Measurements from ENCODE around the gene TMEM269.
A peak's percentile ranks its signal among the peaks of the same experiment; 100 is the strongest.

The TMEM269 gene

GRCh38 chr1:42837709-42838108, 52.9 kb downstream of the TMEM269 start:
- POLR2A ChIA-PET = interaction anchor here (5.6 kb wide), 1 partner anchor 9 kb away, joined by 25 read pairs; the partner anchor contains the start of gene ZNF691
- Histone ChIP-seq H3K27ac (ENCODE audit: extremely low read depth, low read depth, low read length) (no peak overlapping the region), H3K4me3 (ENCODE audit: low read depth, low read length) (no peak overlapping the region), H3K36me3 (ENCODE audit: control insufficient read depth in 2 of 2, insufficient read depth in 1 of 2, low read length in 2 of 2) (peaks cover 0 to 16% of the 10 kb centered on the region in 2 experiments; a peak in 1 of 3 replicates), H3K4me1 (ENCODE audit: control insufficient read depth, insufficient read depth, low read length) (peaks cover 3% of the 10 kb centered on the region), H3K9me3 (ENCODE audit: control insufficient read depth, insufficient read depth, low read depth, low read length) (no peaks in the 10 kb centered on the region)
- CTCF ChIA-PET = interaction anchor here (0.6 to 0.9 kb wide), 2 partner anchors 9 to 70 kb away, joined by 3 read pairs; partner anchors contain the start of gene ZNF691
- TF ChIP-seq ZNF501 (tag by site-specific recombination; IDR thresholded peaks at IDR 0.05) = no peak
- peak; percentile 4 for TF ChIP-seq ZNF335 (tag by site-specific recombination; conservative IDR thresholded peaks at IDR 0.05)
- TF ChIP-seq ZNF600 (tag by site-specific recombination; IDR thresholded peaks at IDR 0.05) = peak; percentile 34; the same call in 1 of the 2 replicates

GRCh38 chr1:42838482-42839190, 53.8 kb downstream of the TMEM269 start:
- H3K36me3 ChIP-seq (ENCODE audit: control insufficient read depth in 2 of 2, insufficient read depth in 1 of 2, low read length in 2 of 2) = peaks cover 0 to 26% of the 10 kb centered on the region in 2 experiments; a peak in 1 of 3 replicates
- CTCF ChIA-PET = no interaction called here

More at GRCh38 chr1:42838482-42839190, 53.8 kb downstream of the TMEM269 start:
- Histone ChIP-seq H3K4me1 (ENCODE audit: control insufficient read depth, insufficient read depth, low read length) (peaks cover 3% of the 10 kb centered on the region), H3K9me3 (ENCODE audit: control insufficient read depth, insufficient read depth, low read depth, low read length) (no peaks in the 10 kb centered on the region), H3K27ac (ENCODE audit: extremely low read depth, low read depth, low read length) (no peak overlapping the region), H3K4me3 (ENCODE audit: low read depth, low read length) (no peak overlapping the region)
- POLR2A ChIA-PET = interaction anchor here (5.6 kb wide), 1 partner anchor 8 kb away, joined by 25 read pairs; the partner anchor contains the start of gene ZNF691
- TF ChIP-seq ZNF654 (tag by site-specific recombination; IDR thresholded peaks at IDR 0.05; ENCODE audit: low read depth) = no peak
- TF ChIP-seq, protein P1, sequence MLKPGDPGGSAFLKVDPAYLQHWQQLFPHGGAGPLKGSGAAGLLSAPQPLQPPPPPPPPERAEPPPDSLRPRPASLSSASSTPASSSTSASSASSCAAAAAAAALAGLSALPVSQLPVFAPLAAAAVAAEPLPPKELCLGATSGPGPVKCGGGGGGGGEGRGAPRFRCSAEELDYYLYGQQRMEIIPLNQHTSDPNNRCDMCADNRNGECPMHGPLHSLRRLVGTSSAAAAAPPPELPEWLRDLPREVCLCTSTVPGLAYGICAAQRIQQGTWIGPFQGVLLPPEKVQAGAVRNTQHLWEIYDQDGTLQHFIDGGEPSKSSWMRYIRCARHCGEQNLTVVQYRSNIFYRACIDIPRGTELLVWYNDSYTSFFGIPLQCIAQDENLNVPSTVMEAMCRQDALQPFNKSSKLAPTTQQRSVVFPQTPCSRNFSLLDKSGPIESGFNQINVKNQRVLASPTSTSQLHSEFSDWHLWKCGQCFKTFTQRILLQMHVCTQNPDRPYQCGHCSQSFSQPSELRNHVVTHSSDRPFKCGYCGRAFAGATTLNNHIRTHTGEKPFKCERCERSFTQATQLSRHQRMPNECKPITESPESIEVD (tag by site-specific recombination; IDR thresholded peaks at IDR 0.05) = no peak
- TF ChIP-seq ZEB2 (tag by site-specific recombination; IDR thresholded peaks at IDR 0.05) = no peak
- no peak for TF ChIP-seq ZBTB17 (tag by site-specific recombination; IDR thresholded peaks at IDR 0.05)
- no peak for TF ChIP-seq ZFHX2 (tag by site-specific recombination; conservative IDR thresholded peaks at IDR 0.05)
- TF ChIP-seq ZNF148 (tag by site-specific recombination; IDR thresholded peaks at IDR 0.05; ENCODE audit: borderline replicate concordance) = no peak
- no peak for TF ChIP-seq ZBTB20 (tag by site-specific recombination; IDR thresholded peaks at IDR 0.05)
- no peak for TF ChIP-seq SALL2 (tag by site-specific recombination; IDR thresholded peaks at IDR 0.05; ENCODE audit: borderline replicate concordance)
- TF ChIP-seq, protein P2, sequence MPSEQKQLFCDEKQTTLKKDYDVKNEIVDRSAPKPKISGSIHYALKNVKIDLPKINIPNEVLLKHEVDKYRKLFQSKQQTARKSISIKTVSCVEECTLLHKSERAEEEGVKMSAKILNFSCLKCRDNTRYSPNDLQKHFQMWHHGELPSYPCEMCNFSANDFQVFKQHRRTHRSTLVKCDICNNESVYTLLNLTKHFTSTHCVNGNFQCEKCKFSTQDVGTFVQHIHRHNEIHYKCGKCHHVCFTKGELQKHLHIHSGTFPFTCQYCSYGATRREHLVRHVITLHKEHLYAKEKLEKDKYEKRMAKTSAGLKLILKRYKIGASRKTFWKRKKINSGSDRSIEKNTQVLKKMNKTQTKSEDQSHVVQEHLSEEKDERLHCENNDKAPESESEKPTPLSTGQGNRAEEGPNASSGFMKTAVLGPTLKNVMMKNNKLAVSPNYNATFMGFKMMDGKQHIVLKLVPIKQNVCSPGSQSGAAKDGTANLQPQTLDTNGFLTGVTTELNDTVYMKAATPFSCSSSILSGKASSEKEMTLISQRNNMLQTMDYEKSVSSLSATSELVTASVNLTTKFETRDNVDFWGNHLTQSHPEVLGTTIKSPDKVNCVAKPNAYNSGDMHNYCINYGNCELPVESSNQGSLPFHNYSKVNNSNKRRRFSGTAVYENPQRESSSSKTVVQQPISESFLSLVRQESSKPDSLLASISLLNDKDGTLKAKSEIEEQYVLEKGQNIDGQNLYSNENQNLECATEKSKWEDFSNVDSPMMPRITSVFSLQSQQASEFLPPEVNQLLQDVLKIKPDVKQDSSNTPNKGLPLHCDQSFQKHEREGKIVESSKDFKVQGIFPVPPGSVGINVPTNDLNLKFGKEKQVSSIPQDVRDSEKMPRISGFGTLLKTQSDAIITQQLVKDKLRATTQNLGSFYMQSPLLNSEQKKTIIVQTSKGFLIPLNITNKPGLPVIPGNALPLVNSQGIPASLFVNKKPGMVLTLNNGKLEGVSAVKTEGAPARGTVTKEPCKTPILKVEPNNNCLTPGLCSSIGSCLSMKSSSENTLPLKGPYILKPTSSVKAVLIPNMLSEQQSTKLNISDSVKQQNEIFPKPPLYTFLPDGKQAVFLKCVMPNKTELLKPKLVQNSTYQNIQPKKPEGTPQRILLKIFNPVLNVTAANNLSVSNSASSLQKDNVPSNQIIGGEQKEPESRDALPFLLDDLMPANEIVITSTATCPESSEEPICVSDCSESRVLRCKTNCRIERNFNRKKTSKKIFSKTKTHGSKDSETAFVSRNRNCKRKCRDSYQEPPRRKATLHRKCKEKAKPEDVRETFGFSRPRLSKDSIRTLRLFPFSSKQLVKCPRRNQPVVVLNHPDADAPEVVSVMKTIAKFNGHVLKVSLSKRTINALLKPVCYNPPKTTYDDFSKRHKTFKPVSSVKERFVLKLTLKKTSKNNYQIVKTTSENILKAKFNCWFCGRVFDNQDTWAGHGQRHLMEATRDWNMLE (tag by site-specific recombination; conservative IDR thresholded peaks at IDR 0.05; ENCODE audit: low read depth) = no peak
